IgD-negative memory B cell (primary cell): ENCODE measurements around the gene VSIG8. TPM values are rescaled to one million over a fixed set of nuclear protein-coding genes. Genes with fewer than 3 reads are reported as not detected.
A peak's percentile ranks its signal among the peaks of the same experiment; 100 is the strongest.

ENCODE experiments used
- H3K27ac Mint-ChIP-seq, 3 donors: one replicate each; pipeline ENCODE4 v1.8.0; 2020 to 2022; ENCODE audit warnings: mild to moderate bottlenecking in 3 of 3, mixed read lengths in 3 of 3, moderate library complexity in 1 of 3
- H3K27me3 Mint-ChIP-seq: one replicate; pipeline ENCODE4 v1.8.0; 2021; ENCODE audit warnings: mixed read lengths
- H3K36me3 Mint-ChIP-seq: one replicate; pipeline ENCODE4 v1.8.0; 2020; ENCODE audit warnings: mild to moderate bottlenecking, mixed read lengths
- H3K4me1 Mint-ChIP-seq, 3 donors: one replicate each; pipeline ENCODE4 v1.8.0; 2020 to 2022; ENCODE audit warnings: mixed read lengths in 3 of 3, mild to moderate bottlenecking in 1 of 3
- H3K4me3 Mint-ChIP-seq, 4 donors: one replicate each; pipeline ENCODE4 v1.8.0; 2020 to 2022; ENCODE audit warnings: mild to moderate bottlenecking in 4 of 4, mixed read lengths in 4 of 4, moderate library complexity in 3 of 4
- H3K9me3 Mint-ChIP-seq, 3 donors: one replicate each; pipeline ENCODE4 v1.8.0; 2020 to 2021; ENCODE audit warnings: mixed read lengths in 3 of 3, mild to moderate bottlenecking in 1 of 3
- polyA plus RNA-seq: library from polyadenylated mRNA; unstranded; fragments of 300-500 nt; fragmentation: Illumina TruSeq; gene quantifications from one replicate; pipeline ENCODE4 v1.2.3, GENCODE V29; 2021

Gene VSIG8
- polyA plus RNA-seq, 1 donor from 2014 or later: not detected

GRCh38 chr1:159892944-159893343 is 30.5 kb upstream of the VSIG8 start:
- H3K27me3 Mint-ChIP-seq: peaks cover 4% of the 10 kb centered on the region
- H3K27ac Mint-ChIP-seq: peak overlapping the region in 1 of 3 donors; percentile 40
- H3K36me3 Mint-ChIP-seq: peaks cover 5% of the 10 kb centered on the region
- H3K9me3 Mint-ChIP-seq: no peaks in the 10 kb centered on the region
- peaks cover 20 to 22% (median 21%) of the 10 kb centered on the region in 3 donors for H3K4me1 Mint-ChIP-seq
- H3K4me3 Mint-ChIP-seq: no peak overlapping the region

- H3K27ac Mint-ChIP-seq: peak overlapping the region in 1 of 3 donors; percentile 31
- no peaks in the 10 kb centered on the region for H3K9me3 Mint-ChIP-seq
- peaks cover 5% of the 10 kb centered on the region for H3K36me3 Mint-ChIP-seq
- H3K4me3 Mint-ChIP-seq: peak overlapping the region in 1 of 4 donors; percentile 72
- peaks cover 4% of the 10 kb centered on the region for H3K27me3 Mint-ChIP-seq
- H3K4me1 Mint-ChIP-seq: peaks cover 22 to 28% (median 27%) of the 10 kb centered on the region in 3 donors
Measured at GRCh38 chr1:159891275-159892157, 29.1 kb upstream of the VSIG8 start.

- Mint-ChIP-seq H3K27ac (peak overlapping the region in 1 of 3 donors; percentile 68), H3K27me3 (peaks cover 4% of the 10 kb centered on the region), H3K9me3 (no peaks in the 10 kb centered on the region), H3K4me1 (peaks cover 22 to 28% (median 27%) of the 10 kb centered on the region in 3 donors), H3K36me3 (peaks cover 4% of the 10 kb centered on the region), H3K4me3 (no peak overlapping the region)
Measured at GRCh38 chr1:159890390-159890789, 27.9 kb upstream of the VSIG8 start.

GRCh38 chr1:159889821-159890252 is 27.4 kb upstream of the VSIG8 start:
- H3K4me3 Mint-ChIP-seq: peak overlapping the region in 2 of 4 donors; percentile 15 to 67
- peaks cover 3% of the 10 kb centered on the region for H3K27me3 Mint-ChIP-seq
- H3K27ac Mint-ChIP-seq: peak overlapping the region in 1 of 3 donors; percentile 68
- peaks cover 22 to 28% (median 27%) of the 10 kb centered on the region in 3 donors for H3K4me1 Mint-ChIP-seq
- H3K36me3 Mint-ChIP-seq: no peaks in the 10 kb centered on the region
- no peaks in the 10 kb centered on the region for H3K9me3 Mint-ChIP-seq

- Mint-ChIP-seq H3K36me3 (peaks cover 2% of the 10 kb centered on the region), H3K4me3 (peak overlapping the region in 2 of 4 donors; percentile 15 to 34), H3K27ac (peak overlapping the region in 2 of 3 donors; percentile 13 to 68), H3K4me1 (peaks cover 22 to 28% (median 27%) of the 10 kb centered on the region in 3 donors), H3K27me3 (peaks cover 3% of the 10 kb centered on the region), H3K9me3 (no peaks in the 10 kb centered on the region)
Measured at GRCh38 chr1:159889202-159889601, 26.7 kb upstream of the VSIG8 start.

GRCh38 chr1:159884296-159884695 is 21.8 kb upstream of the VSIG8 start:
- Mint-ChIP-seq H3K9me3 (no peaks in the 10 kb centered on the region), H3K27me3 (no peaks in the 10 kb centered on the region), H3K4me3 (no peak overlapping the region), H3K36me3 (peaks cover 2% of the 10 kb centered on the region), H3K27ac (no peak overlapping the region), H3K4me1 (peaks cover 4 to 13% (median 12%) of the 10 kb centered on the region in 3 donors)

GRCh38 chr1:159883134-159883533 is 20.7 kb upstream of the VSIG8 start:
- Mint-ChIP-seq H3K27me3 (no peaks in the 10 kb centered on the region), H3K36me3 (peaks cover 2% of the 10 kb centered on the region), H3K4me3 (no peak overlapping the region), H3K9me3 (no peaks in the 10 kb centered on the region), H3K27ac (no peak overlapping the region), H3K4me1 (peaks cover 0 to 9% (median 7%) of the 10 kb centered on the region in 3 donors)

GRCh38 chr1:159882527-159882862 is 20.0 kb upstream of the VSIG8 start:
- Mint-ChIP-seq H3K27me3 (no peaks in the 10 kb centered on the region), H3K9me3 (no peaks in the 10 kb centered on the region), H3K36me3 (peaks cover 2% of the 10 kb centered on the region), H3K4me3 (no peak overlapping the region), H3K27ac (no peak overlapping the region), H3K4me1 (peaks cover 0 to 7% (median 6%) of the 10 kb centered on the region in 3 donors)

GRCh38 chr1:159881622-159882526 is 19.4 kb upstream of the VSIG8 start:
- no peak overlapping the region for H3K4me3 Mint-ChIP-seq
- peaks cover 2% of the 10 kb centered on the region for H3K36me3 Mint-ChIP-seq
- no peaks in the 10 kb centered on the region for H3K27me3 Mint-ChIP-seq
- H3K9me3 Mint-ChIP-seq: no peaks in the 10 kb centered on the region
- peaks cover 0 to under 1% (median 0%) of the 10 kb centered on the region in 3 donors for H3K4me1 Mint-ChIP-seq
- H3K27ac Mint-ChIP-seq: no peak overlapping the region

- Mint-ChIP-seq H3K4me1 (no peaks in the 10 kb centered on the region), H3K27ac (no peak overlapping the region), H3K4me3 (no peak overlapping the region), H3K36me3 (peaks cover 2% of the 10 kb centered on the region), H3K27me3 (no peaks in the 10 kb centered on the region), H3K9me3 (no peaks in the 10 kb centered on the region)
Measured at GRCh38 chr1:159880430-159880829, 18.0 kb upstream of the VSIG8 start.

GRCh38 chr1:159879977-159880376 is 17.5 kb upstream of the VSIG8 start:
- Mint-ChIP-seq H3K4me1 (no peaks in the 10 kb centered on the region), H3K36me3 (peaks cover 2% of the 10 kb centered on the region), H3K27me3 (no peaks in the 10 kb centered on the region), H3K4me3 (no peak overlapping the region), H3K27ac (no peak overlapping the region), H3K9me3 (no peaks in the 10 kb centered on the region)

- Mint-ChIP-seq H3K36me3 (no peaks in the 10 kb centered on the region), H3K27ac (no peak overlapping the region), H3K4me1 (no peaks in the 10 kb centered on the region), H3K4me3 (no peak overlapping the region), H3K9me3 (no peaks in the 10 kb centered on the region), H3K27me3 (no peaks in the 10 kb centered on the region)
Measured at GRCh38 chr1:159879136-159879535, 16.7 kb upstream of the VSIG8 start.

GRCh38 chr1:159877695-159878444 is 15.4 kb upstream of the VSIG8 start:
- Mint-ChIP-seq H3K27ac (no peak overlapping the region), H3K9me3 (no peaks in the 10 kb centered on the region)

GRCh38 chr1:159873530-159874143 is 11.2 kb upstream of the VSIG8 start:
- peaks cover 5% of the 10 kb centered on the region for H3K27me3 Mint-ChIP-seq
- no peak overlapping the region for H3K27ac Mint-ChIP-seq
- H3K4me1 Mint-ChIP-seq: no peaks in the 10 kb centered on the region
- no peak overlapping the region for H3K4me3 Mint-ChIP-seq
- H3K36me3 Mint-ChIP-seq: no peaks in the 10 kb centered on the region
- no peaks in the 10 kb centered on the region for H3K9me3 Mint-ChIP-seq

More at GRCh38 chr1:159877695-159878444, 15.4 kb upstream of the VSIG8 start:
- H3K4me3 Mint-ChIP-seq: no peak overlapping the region
- H3K4me1 Mint-ChIP-seq: no peaks in the 10 kb centered on the region
- H3K27me3 Mint-ChIP-seq: peaks cover under 1% of the 10 kb centered on the region
- no peaks in the 10 kb centered on the region for H3K36me3 Mint-ChIP-seq
